Measurements from ENCODE around the gene SDHB.

SDHB gene

GRCh38 chr1:17040135-17040534 lies 13.7 kb downstream of the SDHB start:
- H3K27me3 ChIP-seq (replicated peaks; ENCODE audit: control insufficient read depth, insufficient read depth, low read length) = no peaks in the 10 kb centered on the region
- H3K4me3 ChIP-seq (ENCODE audit: low read length) = no peak overlapping the region
- no peak overlapping the region for H3K9ac ChIP-seq (ENCODE audit: low read length)
- peaks cover 4% of the 10 kb centered on the region for H3K4me1 ChIP-seq (ENCODE audit: control insufficient read depth, insufficient read depth, low read length)
- no peaks in the 10 kb centered on the region for H3K9me3 ChIP-seq (ENCODE audit: control insufficient read depth, low read length)
- DNase-seq (ENCODE audit: low read depth) = no peak
- peaks cover 60% of the 10 kb centered on the region for H3K36me3 ChIP-seq (ENCODE audit: control insufficient read depth, insufficient read depth, low read length, severe bottlenecking)

- Histone ChIP-seq H3K9ac (ENCODE audit: low read length) (no peak overlapping the region), H3K4me3 (ENCODE audit: low read length) (no peak overlapping the region), H3K4me1 (ENCODE audit: control insufficient read depth, insufficient read depth, low read length) (no peaks in the 10 kb centered on the region), H3K9me3 (ENCODE audit: control insufficient read depth, low read length) (no peaks in the 10 kb centered on the region), H3K36me3 (ENCODE audit: control insufficient read depth, insufficient read depth, low read length, severe bottlenecking) (peaks cover 61% of the 10 kb centered on the region), H3K27me3 (replicated peaks; ENCODE audit: control insufficient read depth, insufficient read depth, low read length) (no peaks in the 10 kb centered on the region)
- no peak for DNase-seq (ENCODE audit: low read depth)
These were observed 14.3 kb downstream of the SDHB start for GRCh38 chr1:17039522-17039921.

- Histone ChIP-seq H3K36me3 (ENCODE audit: control insufficient read depth, insufficient read depth, low read length, severe bottlenecking) (peaks cover 47% of the 10 kb centered on the region), H3K9ac (ENCODE audit: low read length) (no peak overlapping the region), H3K9me3 (ENCODE audit: control insufficient read depth, low read length) (no peaks in the 10 kb centered on the region), H3K4me3 (ENCODE audit: low read length) (no peak overlapping the region), H3K4me1 (ENCODE audit: control insufficient read depth, insufficient read depth, low read length) (no peaks in the 10 kb centered on the region), H3K27me3 (replicated peaks; ENCODE audit: control insufficient read depth, insufficient read depth, low read length) (no peaks in the 10 kb centered on the region)
- DNase-seq (ENCODE audit: low read depth) = no peak
These were observed 20.4 kb downstream of the SDHB start for GRCh38 chr1:17033481-17033880.

GRCh38 chr1:17032741-17033140 lies 21.1 kb downstream of the SDHB start:
- no peak overlapping the region for H3K4me3 ChIP-seq (ENCODE audit: low read length)
- H3K9me3 ChIP-seq (ENCODE audit: control insufficient read depth, low read length) = no peaks in the 10 kb centered on the region
- H3K27me3 ChIP-seq (replicated peaks; ENCODE audit: control insufficient read depth, insufficient read depth, low read length) = no peaks in the 10 kb centered on the region
- H3K4me1 ChIP-seq (ENCODE audit: control insufficient read depth, insufficient read depth, low read length) = peaks cover 5% of the 10 kb centered on the region
- peaks cover 48% of the 10 kb centered on the region for H3K36me3 ChIP-seq (ENCODE audit: control insufficient read depth, insufficient read depth, low read length, severe bottlenecking)
- DNase-seq (ENCODE audit: low read depth) = no peak
- no peak overlapping the region for H3K9ac ChIP-seq (ENCODE audit: low read length)

GRCh38 chr1:17031436-17031835 lies 22.4 kb downstream of the SDHB start:
- H3K36me3 ChIP-seq (ENCODE audit: control insufficient read depth, insufficient read depth, low read length, severe bottlenecking) = peaks cover 61% of the 10 kb centered on the region
- H3K27me3 ChIP-seq (replicated peaks; ENCODE audit: control insufficient read depth, insufficient read depth, low read length) = no peaks in the 10 kb centered on the region
- H3K4me3 ChIP-seq (ENCODE audit: low read length) = no peak overlapping the region
- DNase-seq (ENCODE audit: low read depth) = no peak
- peaks cover 13% of the 10 kb centered on the region for H3K4me1 ChIP-seq (ENCODE audit: control insufficient read depth, insufficient read depth, low read length)
- no peaks in the 10 kb centered on the region for H3K9me3 ChIP-seq (ENCODE audit: control insufficient read depth, low read length)
- no peak overlapping the region for H3K9ac ChIP-seq (ENCODE audit: low read length)

- Histone ChIP-seq H3K4me1 (ENCODE audit: control insufficient read depth, insufficient read depth, low read length) (peaks cover 13% of the 10 kb centered on the region), H3K9me3 (ENCODE audit: control insufficient read depth, low read length) (no peaks in the 10 kb centered on the region), H3K4me3 (ENCODE audit: low read length) (no peak overlapping the region), H3K27me3 (replicated peaks; ENCODE audit: control insufficient read depth, insufficient read depth, low read length) (no peaks in the 10 kb centered on the region), H3K36me3 (ENCODE audit: control insufficient read depth, insufficient read depth, low read length, severe bottlenecking) (peaks cover 73% of the 10 kb centered on the region), H3K9ac (ENCODE audit: low read length) (no peak overlapping the region)
- DNase-seq (ENCODE audit: low read depth) = no peak
These were observed 23.6 kb downstream of the SDHB start for GRCh38 chr1:17030206-17030605.

- Histone ChIP-seq H3K4me1 (ENCODE audit: control insufficient read depth, insufficient read depth, low read length) (peaks cover 13% of the 10 kb centered on the region), H3K9me3 (ENCODE audit: control insufficient read depth, low read length) (no peaks in the 10 kb centered on the region), H3K9ac (ENCODE audit: low read length) (no peak overlapping the region), H3K36me3 (ENCODE audit: control insufficient read depth, insufficient read depth, low read length, severe bottlenecking) (peaks cover 80% of the 10 kb centered on the region), H3K4me3 (ENCODE audit: low read length) (no peak overlapping the region), H3K27me3 (replicated peaks; ENCODE audit: control insufficient read depth, insufficient read depth, low read length) (no peaks in the 10 kb centered on the region)
- no peak for DNase-seq (ENCODE audit: low read depth)
These were observed 25.1 kb downstream of the SDHB start for GRCh38 chr1:17028662-17029188.

GRCh38 chr1:17027900-17028299 lies 25.9 kb downstream of the SDHB start:
- DNase-seq (ENCODE audit: low read depth) = no peak
- H3K36me3 ChIP-seq (ENCODE audit: control insufficient read depth, insufficient read depth, low read length, severe bottlenecking) = peaks cover 81% of the 10 kb centered on the region

GRCh38 chr1:17027403-17027802 lies 26.4 kb downstream of the SDHB start:
- Histone ChIP-seq H3K36me3 (ENCODE audit: control insufficient read depth, insufficient read depth, low read length, severe bottlenecking) (peaks cover 81% of the 10 kb centered on the region), H3K4me3 (ENCODE audit: low read length) (no peak overlapping the region)

More at GRCh38 chr1:17027900-17028299, 25.9 kb downstream of the SDHB start:
- no peak overlapping the region for H3K9ac ChIP-seq (ENCODE audit: low read length)
- H3K4me1 ChIP-seq (ENCODE audit: control insufficient read depth, insufficient read depth, low read length) = peaks cover 13% of the 10 kb centered on the region
- no peak overlapping the region for H3K4me3 ChIP-seq (ENCODE audit: low read length)
- H3K9me3 ChIP-seq (ENCODE audit: control insufficient read depth, low read length) = no peaks in the 10 kb centered on the region
- H3K27me3 ChIP-seq (replicated peaks; ENCODE audit: control insufficient read depth, insufficient read depth, low read length) = no peaks in the 10 kb centered on the region

GRCh38 chr1:17024721-17025120 lies 29.1 kb downstream of the SDHB start:
- no peak overlapping the region for H3K4me3 ChIP-seq (ENCODE audit: low read length)
- H3K27me3 ChIP-seq (replicated peaks; ENCODE audit: control insufficient read depth, insufficient read depth, low read length) = no peaks in the 10 kb centered on the region
- DNase-seq (ENCODE audit: low read depth) = no peak
- H3K4me1 ChIP-seq (ENCODE audit: control insufficient read depth, insufficient read depth, low read length) = peaks cover 13% of the 10 kb centered on the region
- H3K36me3 ChIP-seq (ENCODE audit: control insufficient read depth, insufficient read depth, low read length, severe bottlenecking) = peaks cover 89% of the 10 kb centered on the region
- H3K9ac ChIP-seq (ENCODE audit: low read length) = no peak overlapping the region
- H3K9me3 ChIP-seq (ENCODE audit: control insufficient read depth, low read length) = no peaks in the 10 kb centered on the region

More at GRCh38 chr1:17027403-17027802, 26.4 kb downstream of the SDHB start:
- H3K9me3 ChIP-seq (ENCODE audit: control insufficient read depth, low read length) = no peaks in the 10 kb centered on the region
- no peak for DNase-seq (ENCODE audit: low read depth)
- no peak overlapping the region for H3K9ac ChIP-seq (ENCODE audit: low read length)
- peaks cover 13% of the 10 kb centered on the region for H3K4me1 ChIP-seq (ENCODE audit: control insufficient read depth, insufficient read depth, low read length)
- H3K27me3 ChIP-seq (replicated peaks; ENCODE audit: control insufficient read depth, insufficient read depth, low read length) = no peaks in the 10 kb centered on the region

- Histone ChIP-seq H3K9ac (ENCODE audit: low read length) (no peak overlapping the region), H3K4me1 (ENCODE audit: control insufficient read depth, insufficient read depth, low read length) (peaks cover 13% of the 10 kb centered on the region), H3K4me3 (ENCODE audit: low read length) (no peak overlapping the region), H3K36me3 (ENCODE audit: control insufficient read depth, insufficient read depth, low read length, severe bottlenecking) (peaks cover 98% of the 10 kb centered on the region), H3K9me3 (ENCODE audit: control insufficient read depth, low read length) (no peaks in the 10 kb centered on the region), H3K27me3 (replicated peaks; ENCODE audit: control insufficient read depth, insufficient read depth, low read length) (no peaks in the 10 kb centered on the region)
- DNase-seq (ENCODE audit: low read depth) = no peak
These were observed 30.3 kb downstream of the SDHB start for GRCh38 chr1:17023573-17023972.

GRCh38 chr1:17023102-17023501 lies 30.7 kb downstream of the SDHB start:
- no peak overlapping the region for H3K9ac ChIP-seq (ENCODE audit: low read length)
- H3K27me3 ChIP-seq (replicated peaks; ENCODE audit: control insufficient read depth, insufficient read depth, low read length) = no peaks in the 10 kb centered on the region
- H3K4me1 ChIP-seq (ENCODE audit: control insufficient read depth, insufficient read depth, low read length) = peaks cover 12% of the 10 kb centered on the region
- peaks cover 99% of the 10 kb centered on the region for H3K36me3 ChIP-seq (ENCODE audit: control insufficient read depth, insufficient read depth, low read length, severe bottlenecking)
- H3K9me3 ChIP-seq (ENCODE audit: control insufficient read depth, low read length) = no peaks in the 10 kb centered on the region
- DNase-seq (ENCODE audit: low read depth) = no peak
- no peak overlapping the region for H3K4me3 ChIP-seq (ENCODE audit: low read length)

Data from adipocyte (in vitro differentiated cells).